DMS 273 (cell line): ENCODE data around the gene PGS1.
A peak's percentile ranks its signal among the peaks of the same experiment; 100 is the strongest.

Source experiments
- DNase-seq: peaks from one replicate; lab custom pipeline; 2025; ENCODE audit not compliant: unreplicated experiment; lab: John Stamatoyannopoulos, UW

Gene PGS1

GRCh38 chr17:78426293-78426879 is 47.9 kb downstream of the PGS1 start:
- DNase-seq: no peak

GRCh38 chr17:78427140-78427539 is 48.7 kb downstream of the PGS1 start:
- no peak for DNase-seq

GRCh38 chr17:78428025-78428575 is 49.7 kb downstream of the PGS1 start:
- no peak for DNase-seq

- no peak for DNase-seq
These were observed 50.6 kb downstream of the PGS1 start for GRCh38 chr17:78428836-78429617.

GRCh38 chr17:78429618-78429995 is 51.2 kb downstream of the PGS1 start:
- DNase-seq: no peak

GRCh38 chr17:78430892-78431691 is 52.6 kb downstream of the PGS1 start:
- DNase-seq: no peak

- DNase-seq: no peak
These were observed 53.2 kb downstream of the PGS1 start for GRCh38 chr17:78431692-78431958.

GRCh38 chr17:78432226-78433012 is 54.0 kb downstream of the PGS1 start:
- DNase-seq: peak; percentile 31

GRCh38 chr17:78433013-78433727 is 54.7 kb downstream of the PGS1 start:
- no peak for DNase-seq

- no peak for DNase-seq
These were observed 55.4 kb downstream of the PGS1 start for GRCh38 chr17:78433780-78434335.

- no peak for DNase-seq
These were observed 56.2 kb downstream of the PGS1 start for GRCh38 chr17:78434455-78435329.

GRCh38 chr17:78435330-78436005 is 57.0 kb downstream of the PGS1 start:
- no peak for DNase-seq

- no peak for DNase-seq
These were observed 59.2 kb downstream of the PGS1 start for GRCh38 chr17:78437508-78438169.

- no peak for DNase-seq
These were observed 59.8 kb downstream of the PGS1 start for GRCh38 chr17:78438271-78438691.

GRCh38 chr17:78438694-78439325 is 60.4 kb downstream of the PGS1 start:
- DNase-seq: no peak

- no peak for DNase-seq
These were observed 63.0 kb downstream of the PGS1 start for GRCh38 chr17:78441271-78441971.

GRCh38 chr17:78442648-78443218 is 64.3 kb downstream of the PGS1 start:
- no peak for DNase-seq
